Pancreas (tissue), 10 donors: ENCODE measurements around the gene CCDC148. TPM values are rescaled to one million over a fixed set of nuclear protein-coding genes. Genes with fewer than 3 reads are reported as not detected.

ENCODE experiments used
- ATAC-seq, 4 donors: fragments of 200-7000 bp; cut with Tn5 transposase; one replicate each; pipeline versions ENCODE4 v1.8.0 to v1.9.1; 2020; ENCODE audit warnings: mild to moderate bottlenecking in 4 of 4, moderate library complexity in 4 of 4
- DNase-seq, 6 donors: peaks; one replicate each; pipeline ENCODE4 v3.0.0-alpha.2; 2020
- FAIRE-seq: peaks from 2 replicates; lab custom pipeline; 2012; peaks lifted over from hg19 to GRCh38; lab: Jason Lieb, UNC
- H3K27ac ChIP-seq, 4 donors: fragments of 200-600 bp; sonication (generic); 1 replicate in 3 of 4; 2 replicates in 1 of 4; pipeline versions ENCODE4 v1.5.0 to v1.8.0; 2020
- H3K27me3 ChIP-seq, 4 donors: fragments of 200-600 bp; one replicate each; pipeline ENCODE4 v1.8.0; 2021
- H3K36me3 ChIP-seq, 3 donors: fragments of 200-600 bp; sonication (generic) in 1 of 3; one replicate each; pipeline versions ENCODE4 v1.5.0 to v1.8.0; 2020 to 2021
- H3K4me1 ChIP-seq, 3 donors: fragments of 200-600 bp; one replicate each; pipeline ENCODE4 v1.8.0; 2021
- H3K4me3 ChIP-seq, 4 donors: fragments of 200-600 bp; sonication (generic) in 2 of 4; one replicate each; pipeline versions ENCODE4 v1.5.0 to v1.8.0; 2020 to 2021
- H3K9me3 ChIP-seq, 4 donors: fragments of 200-600 bp; one replicate each; pipeline ENCODE4 v1.8.0; 2021
- WGBS, 2 donors: extraction: QIAGEN DNeasy Blood & Tissue Kit; methylation state at CpG; one replicate each; pipeline ENCODE4 v1.1.7; 2013; 5-methylcytosine and 5-hydroxymethylcytosine counted together
- intact Hi-C, 3 donors: fragments of 100-400 bp; cut with DNase I; formaldehyde crosslinking; loops; one replicate each; pipeline versions ENCODE4 v1.11.1 to v1.14.2; 2022
- polyA plus RNA-seq, 2 donors: library from polyadenylated mRNA; stranded (reverse); fragments of 200-250 nt; gene quantifications; one replicate each; pipeline ENCODE4 v1.2.3, GENCODE V29; 2013
- total RNA-seq, 6 donors: library from RNA; stranded (reverse); fragmentation: NEBNext Ultra II Directional in 4 of 6; extraction: Animal tissue kit (Norgen Biotek cat#: 25700) in 4 of 6; gene quantifications; one replicate each; pipeline versions ENCODE4 v1.2.1 to v1.2.4, GENCODE V29; 2021 to 2023
- TF ChIP-seq, protein P1 (sequence below), 4 donors: fragments of 200-600 bp; sonication (generic) in 3 of 4; IDR thresholded peaks; one replicate each; pipeline versions ENCODE4 v1.5.0 to v1.8.0; 2021; ENCODE audit warnings: antibody characterized with exemption in 4 of 4
- donor health status: healthy with polysubstance abuse.
- donor health status: DM: no; HTN: no; CAD: no; lungs with moderate emphysema.
- donor health status: DM: no; HTN: no; CAD: no.
- donor health status: control.
- donor health status: control.
- donor health status: Bipolar disorder and iron deficiency.
- donor health status: DM: yes; HTN: yes; CAD: no.
- donor health status: DM: no; HTN: no; CAD: no.
- donor health status: DM: no; HTN: no; CAD: no.
- donor health status: DM: yes; HTN: yes; CAD: no.

Gene CCDC148
- total RNA-seq (1 to 10 TPM in 3 of 6 donors, under 1 TPM in 3; 0.38 to 1.5 (median 0.79) TPM), polyA plus RNA-seq (1 to 10 TPM in 1 of 2 donors, under 1 TPM in 1; 0.57 to 1.3 TPM)

DNA sequence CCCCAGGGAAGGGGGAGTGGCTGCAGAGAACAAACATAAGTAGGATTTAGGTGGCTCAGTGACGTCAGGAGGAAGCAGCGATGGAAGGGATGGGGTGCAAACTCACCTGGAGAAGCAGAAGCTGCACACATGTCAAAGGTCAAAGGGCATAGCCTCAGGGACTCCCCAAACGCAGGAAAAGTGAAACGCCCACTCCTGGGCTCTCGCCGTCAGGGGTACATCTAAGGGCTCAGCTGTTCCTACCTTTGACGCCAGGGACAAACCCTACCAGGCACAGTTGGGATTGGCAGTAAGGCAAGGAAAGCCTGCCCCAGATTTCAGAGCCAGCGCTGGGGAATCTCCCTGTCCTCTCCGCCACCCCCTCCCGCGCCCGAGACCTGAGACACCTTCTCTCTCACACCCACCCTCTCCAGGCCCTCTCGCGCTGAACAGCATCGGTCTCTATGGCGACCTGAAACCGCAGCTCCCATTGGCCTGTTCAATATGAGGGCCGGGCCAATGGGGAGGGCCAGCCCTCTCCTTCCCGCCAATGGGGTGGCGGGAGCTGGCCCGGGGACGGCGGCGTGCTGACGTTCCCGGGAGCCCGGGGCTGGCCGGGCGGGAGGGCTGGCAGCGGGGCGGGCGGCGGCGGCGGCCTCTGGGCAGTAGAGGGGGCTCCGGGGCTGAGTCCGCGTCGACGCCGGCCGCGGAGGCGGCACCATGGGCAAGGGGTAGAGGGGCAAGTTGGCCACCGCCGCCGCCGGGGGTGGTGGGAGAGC, at the start of gene CCDC148, which contains the start of gene PKP4:
Gene CCDC148 (minus strand): TSS at position 445 of the 758 bp plus-strand sequence. CDS start 314 bp downstream, at position 131.
Gene PKP4 (plus strand): TSS at position 644 of the 758 bp plus-strand sequence. CDS start 76,233 bp downstream, outside the sequence.
- 0% methylated on average over 41 to 48 of the region's 48 CpGs for WGBS, 2 donors
- Histone ChIP-seq H3K9me3 (no peaks in the 10 kb centered on the region), H3K27ac (peak within 1 kb of the TSS; percentile 95 to 97 (median 96)), H3K4me1 (peaks cover 0 to 16% (median 13%) of the 10 kb centered on the region in 3 donors), H3K36me3 (no peaks in the 10 kb centered on the region), H3K27me3 (no peaks in the 10 kb centered on the region), H3K4me3 (peak within 1 kb of the TSS; percentile 86 to 92 (median 90))
- peak; percentile 88 to 93 (median 90) for DNase-seq
- TF ChIP-seq, protein P1, sequence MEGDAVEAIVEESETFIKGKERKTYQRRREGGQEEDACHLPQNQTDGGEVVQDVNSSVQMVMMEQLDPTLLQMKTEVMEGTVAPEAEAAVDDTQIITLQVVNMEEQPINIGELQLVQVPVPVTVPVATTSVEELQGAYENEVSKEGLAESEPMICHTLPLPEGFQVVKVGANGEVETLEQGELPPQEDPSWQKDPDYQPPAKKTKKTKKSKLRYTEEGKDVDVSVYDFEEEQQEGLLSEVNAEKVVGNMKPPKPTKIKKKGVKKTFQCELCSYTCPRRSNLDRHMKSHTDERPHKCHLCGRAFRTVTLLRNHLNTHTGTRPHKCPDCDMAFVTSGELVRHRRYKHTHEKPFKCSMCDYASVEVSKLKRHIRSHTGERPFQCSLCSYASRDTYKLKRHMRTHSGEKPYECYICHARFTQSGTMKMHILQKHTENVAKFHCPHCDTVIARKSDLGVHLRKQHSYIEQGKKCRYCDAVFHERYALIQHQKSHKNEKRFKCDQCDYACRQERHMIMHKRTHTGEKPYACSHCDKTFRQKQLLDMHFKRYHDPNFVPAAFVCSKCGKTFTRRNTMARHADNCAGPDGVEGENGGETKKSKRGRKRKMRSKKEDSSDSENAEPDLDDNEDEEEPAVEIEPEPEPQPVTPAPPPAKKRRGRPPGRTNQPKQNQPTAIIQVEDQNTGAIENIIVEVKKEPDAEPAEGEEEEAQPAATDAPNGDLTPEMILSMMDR (IDR thresholded peaks at IDR 0.05), result peak in 2 of 4 donors; percentile 5 to 8
- peak; percentile 85 to 92 (median 87) for ATAC-seq
- FAIRE-seq, result no peak
- intact Hi-C loops, result loop anchor here in 1 of 3 donors (5.0 kb wide), 1 partner anchor 296 kb away; no protein-coding TSS in a partner anchor

DNA sequence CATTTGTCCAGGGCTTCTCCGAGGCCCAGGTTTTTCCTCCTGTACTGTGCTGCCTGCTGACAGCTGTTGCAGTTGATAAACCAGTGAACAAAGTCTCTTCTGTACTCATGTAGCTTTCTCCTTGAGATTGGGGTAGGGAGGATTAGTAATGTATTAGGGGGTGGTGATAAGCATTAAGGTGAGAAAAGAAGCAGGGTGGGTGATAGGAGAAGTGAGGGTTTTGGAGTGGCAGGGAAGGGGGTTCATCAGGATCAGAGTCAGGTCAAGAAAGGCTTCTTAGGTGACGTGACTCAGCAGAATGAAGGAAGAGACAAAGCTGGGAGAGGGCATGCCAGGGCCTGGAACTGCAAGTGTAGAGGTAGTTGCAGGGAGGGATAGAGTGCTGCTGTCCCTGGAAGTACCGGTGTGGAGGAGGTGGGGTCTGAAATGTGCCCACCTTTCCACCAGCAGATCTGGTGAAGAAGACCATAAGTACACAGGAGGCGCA, 48.9 kb upstream of the CCDC148 start:
- 64 to 69% methylated on average over 4 of the region's 4 CpGs for WGBS, 2 donors

DNA sequence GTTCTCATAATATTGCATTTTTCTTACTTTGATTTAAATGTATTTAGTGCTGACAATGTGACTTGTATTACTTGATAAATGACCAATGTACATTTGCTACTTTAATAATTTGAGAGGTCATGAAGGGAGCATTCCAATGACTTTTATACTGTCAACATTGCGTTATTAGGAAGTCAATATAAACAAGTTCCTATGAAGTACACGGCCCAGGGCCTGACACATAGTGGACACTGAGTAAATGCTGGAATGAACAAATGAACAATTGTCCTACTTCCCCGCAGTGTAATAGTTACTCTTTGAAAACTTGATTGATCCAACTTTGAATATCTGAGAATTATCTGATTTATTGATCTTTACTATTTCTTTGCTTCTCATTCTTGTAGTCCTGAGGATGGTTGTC, 47.5 kb upstream of the CCDC148 start:
- no peaks in the 10 kb centered on the region for H3K27me3 ChIP-seq
- no peak overlapping the region for H3K4me3 ChIP-seq
- no peaks in the 10 kb centered on the region for H3K36me3 ChIP-seq
- peaks cover 15 to 36% (median 29%) of the 10 kb centered on the region in 3 donors for H3K4me1 ChIP-seq
- H3K9me3 ChIP-seq, result no peaks in the 10 kb centered on the region
- TF ChIP-seq, protein P1 (IDR thresholded peaks at IDR 0.05), result no peak
- FAIRE-seq (no peak), ATAC-seq (no peak), DNase-seq (no peak)
- WGBS, 2 donors, result 56 to 62% methylated on average over 3 of the region's 3 CpGs
- no peak overlapping the region for H3K27ac ChIP-seq
- intact Hi-C loops, result no loop called here

More for the DNA sequence above, 48.9 kb upstream of the CCDC148 start:
- TF ChIP-seq, protein P1 (IDR thresholded peaks at IDR 0.05), result no peak
- Histone ChIP-seq H3K27me3 (no peaks in the 10 kb centered on the region), H3K4me3 (no peak overlapping the region), H3K9me3 (no peaks in the 10 kb centered on the region), H3K36me3 (no peaks in the 10 kb centered on the region), H3K27ac (no peak overlapping the region), H3K4me1 (peaks cover 13 to 36% (median 32%) of the 10 kb centered on the region in 3 donors)
- ATAC-seq, result peak; percentile 37 to 65 (median 58)
- no peak for DNase-seq
- FAIRE-seq, result no peak
- intact Hi-C loops, result no loop called here

DNA sequence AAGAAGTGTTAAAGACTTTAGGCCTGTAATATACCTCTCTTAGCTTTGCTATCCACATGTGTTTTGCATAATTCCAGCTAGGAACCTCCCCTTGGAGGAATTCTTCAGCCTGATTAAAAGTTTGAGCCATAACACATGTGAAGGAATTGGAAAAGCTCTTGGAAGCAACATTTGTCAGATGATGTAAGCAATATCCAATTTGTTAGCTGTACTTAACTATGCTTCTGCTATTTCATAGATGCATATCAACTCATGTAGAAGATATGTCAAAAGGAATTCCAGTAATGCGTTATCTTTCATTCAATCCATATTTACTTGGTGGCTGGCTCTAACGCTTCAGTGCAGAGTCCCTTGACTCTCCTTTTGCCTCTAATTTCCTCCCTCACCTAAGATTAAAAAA, 46.4 kb upstream of the CCDC148 start:
- no peaks in the 10 kb centered on the region for H3K36me3 ChIP-seq
- DNase-seq, result no peak
- peaks cover 15 to 36% (median 36%) of the 10 kb centered on the region in 3 donors for H3K4me1 ChIP-seq
- no peak overlapping the region for H3K27ac ChIP-seq
- no peaks in the 10 kb centered on the region for H3K27me3 ChIP-seq
- no peaks in the 10 kb centered on the region for H3K9me3 ChIP-seq
- FAIRE-seq, result no peak
- 54 to 64% methylated on average over 2 of the region's 2 CpGs for WGBS, 2 donors
- TF ChIP-seq, protein P1 (IDR thresholded peaks at IDR 0.05), result no peak
- no peak for ATAC-seq
- intact Hi-C loops, result no loop called here
- H3K4me3 ChIP-seq, result no peak overlapping the region
